ENCODE results near the gene RNGTT.

DNA sequence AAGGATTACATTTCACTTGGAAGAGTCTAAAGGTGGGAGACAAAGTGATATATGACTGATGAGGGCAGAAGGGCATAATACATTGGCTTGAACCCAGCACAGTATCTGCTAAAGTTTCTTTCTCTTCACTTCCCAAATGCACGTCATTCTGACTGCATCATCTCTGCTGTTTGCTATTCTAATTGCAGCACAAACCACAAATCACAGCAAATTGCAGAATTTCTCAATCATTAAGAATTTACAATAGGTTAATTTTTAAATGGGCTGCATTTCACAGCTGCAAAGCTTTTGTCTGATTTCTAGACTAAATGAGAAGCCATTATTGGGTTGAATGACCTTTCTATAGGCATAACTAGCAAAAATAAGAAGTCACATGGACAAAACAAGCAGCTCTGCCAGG is 337.0 kb downstream of the RNGTT start:
- TF ChIP-seq CTCF (IDR thresholded peaks at IDR 0.05), result no peak
- TF ChIP-seq POLR2AphosphoS5 (IDR thresholded peaks at IDR 0.05; ENCODE audit: insufficient read depth in 1 of 2, low read depth in 1 of 2), result no peak
- no peak for TF ChIP-seq POLR2A (IDR thresholded peaks at IDR 0.05)

Data from vagina (tissue), 2 donors.